ENCODE results near the gene PLG. TPM values are rescaled to one million over a fixed set of nuclear protein-coding genes. Genes with fewer than 3 reads are reported as not detected.
A peak's percentile ranks its signal among the peaks of the same experiment; 100 is the strongest.

PLG gene
- total and polyA plus RNA-seq, 2 experiments from 2014 or later: 0.29 TPM; not detected in 1

GRCh38 chr6:160789263-160790027 is 87.4 kb downstream of the PLG start:
- H3K9me2 ChIP-seq (ENCODE audit: insufficient read depth): no peaks in the 10 kb centered on the region
- no peaks in the 10 kb centered on the region for H3K36me3 ChIP-seq (ENCODE audit: low read depth)
- in situ Hi-C loops (cut with MboI): no loop called here
- no peak for DNase-seq
- H3K4me2 ChIP-seq (ENCODE audit: unreplicated experiment): no peak overlapping the region
- 70 to 80% methylated on average over 2 to 9 of the region's 9 CpGs for WGBS, 2 experiments (ENCODE audit: low coverage in 1 of 2, low lambda C conversion rate in 2 of 2, missing lambda C conversion rate in 2 of 2)
- no peaks in the 10 kb centered on the region for H3K79me2 ChIP-seq (ENCODE audit: insufficient read depth)
- no peaks in the 10 kb centered on the region for H3K9me3 ChIP-seq (ENCODE audit: low read depth)
- no peaks in the 10 kb centered on the region for H3F3A ChIP-seq (ENCODE audit: insufficient read depth)
- no peak overlapping the region for H2AFZ ChIP-seq
- H3K27me3 ChIP-seq (replicated peaks; ENCODE audit: insufficient read depth): no peaks in the 10 kb centered on the region
- H3K27ac ChIP-seq: no peak overlapping the region
- no peaks in the 10 kb centered on the region for H3K4me1 ChIP-seq (ENCODE audit: insufficient read depth)
- H4K20me1 ChIP-seq (ENCODE audit: insufficient read depth): no peaks in the 10 kb centered on the region
- no peak overlapping the region for H3K4me3 ChIP-seq
- no peak overlapping the region for H3K9ac ChIP-seq
- TF ChIP-seq EZH2phosphoT487 (IDR thresholded peaks at IDR 0.05; ENCODE audit: insufficient read depth, low read depth): no peak
- TF ChIP-seq EZH2 (IDR thresholded peaks at IDR 0.05; ENCODE audit: insufficient read depth, poor library complexity, severe bottlenecking): no peak

- H3K4me3 ChIP-seq: no peak overlapping the region
Measured at GRCh38 chr6:160790028-160790792, 88.2 kb downstream of the PLG start.

GRCh38 chr6:160791459-160791858 is 89.4 kb downstream of the PLG start:
- Histone ChIP-seq H3K4me1 (ENCODE audit: insufficient read depth) (no peaks in the 10 kb centered on the region), H3K27me3 (replicated peaks; ENCODE audit: insufficient read depth) (no peaks in the 10 kb centered on the region), H3K9ac (no peak overlapping the region), H3K4me3 (no peak overlapping the region), H3K36me3 (ENCODE audit: low read depth) (no peaks in the 10 kb centered on the region), H3K27ac (no peak overlapping the region), H4K20me1 (ENCODE audit: insufficient read depth) (no peaks in the 10 kb centered on the region), H3K9me3 (ENCODE audit: low read depth) (no peaks in the 10 kb centered on the region), H3F3A (ENCODE audit: insufficient read depth) (no peaks in the 10 kb centered on the region), H3K79me2 (ENCODE audit: insufficient read depth) (no peaks in the 10 kb centered on the region), H3K9me2 (ENCODE audit: insufficient read depth) (no peaks in the 10 kb centered on the region), H2AFZ (no peak overlapping the region), H3K4me2 (ENCODE audit: unreplicated experiment) (no peak overlapping the region)
- TF ChIP-seq EZH2phosphoT487 (IDR thresholded peaks at IDR 0.05; ENCODE audit: insufficient read depth, low read depth): no peak
- no peak for TF ChIP-seq EZH2 (IDR thresholded peaks at IDR 0.05; ENCODE audit: insufficient read depth, poor library complexity, severe bottlenecking)
- 87 to 91% methylated on average over 6 of the region's 6 CpGs for WGBS, 2 experiments (ENCODE audit: low coverage in 1 of 2, low lambda C conversion rate in 2 of 2, missing lambda C conversion rate in 2 of 2)
- no peak for DNase-seq
- in situ Hi-C loops (cut with MboI): no loop called here

More at GRCh38 chr6:160790028-160790792, 88.2 kb downstream of the PLG start:
- Histone ChIP-seq H3K27ac (no peak overlapping the region), H3K9ac (no peak overlapping the region), H3K27me3 (replicated peaks; ENCODE audit: insufficient read depth) (no peaks in the 10 kb centered on the region), H3K36me3 (ENCODE audit: low read depth) (no peaks in the 10 kb centered on the region), H3K9me3 (ENCODE audit: low read depth) (no peaks in the 10 kb centered on the region), H3F3A (ENCODE audit: insufficient read depth) (no peaks in the 10 kb centered on the region), H3K4me1 (ENCODE audit: insufficient read depth) (no peaks in the 10 kb centered on the region), H4K20me1 (ENCODE audit: insufficient read depth) (no peaks in the 10 kb centered on the region), H3K4me2 (ENCODE audit: unreplicated experiment) (peak overlapping the region; percentile 11), H3K79me2 (ENCODE audit: insufficient read depth) (no peaks in the 10 kb centered on the region), H2AFZ (peak overlapping the region; percentile 25; the same call in 1 of the 2 replicates), H3K9me2 (ENCODE audit: insufficient read depth) (no peaks in the 10 kb centered on the region)
- no peak for TF ChIP-seq EZH2 (IDR thresholded peaks at IDR 0.05; ENCODE audit: insufficient read depth, poor library complexity, severe bottlenecking)
- no peak for TF ChIP-seq EZH2phosphoT487 (IDR thresholded peaks at IDR 0.05; ENCODE audit: insufficient read depth, low read depth)
- peak; percentile 21 for DNase-seq
- in situ Hi-C loops (cut with MboI): no loop called here
- WGBS, 2 experiments (ENCODE audit: low coverage in 1 of 2, low lambda C conversion rate in 2 of 2, missing lambda C conversion rate in 2 of 2): 52 to 57% methylated on average over 5 to 7 of the region's 7 CpGs

GRCh38 chr6:160791981-160792418 is 90.0 kb downstream of the PLG start:
- no peaks in the 10 kb centered on the region for H3K9me3 ChIP-seq (ENCODE audit: low read depth)
- no peaks in the 10 kb centered on the region for H3K9me2 ChIP-seq (ENCODE audit: insufficient read depth)
- DNase-seq: peak; percentile 25
- no peak overlapping the region for H3K4me3 ChIP-seq
- H2AFZ ChIP-seq: no peak overlapping the region
- TF ChIP-seq EZH2phosphoT487 (IDR thresholded peaks at IDR 0.05; ENCODE audit: insufficient read depth, low read depth) (no peak), EZH2 (IDR thresholded peaks at IDR 0.05; ENCODE audit: insufficient read depth, poor library complexity, severe bottlenecking) (no peak)
- no peak overlapping the region for H3K27ac ChIP-seq
- no peaks in the 10 kb centered on the region for H3K4me1 ChIP-seq (ENCODE audit: insufficient read depth)
- H3K9ac ChIP-seq: no peak overlapping the region
- no peaks in the 10 kb centered on the region for H3K27me3 ChIP-seq (replicated peaks; ENCODE audit: insufficient read depth)
- in situ Hi-C loops (cut with MboI): no loop called here
- H3F3A ChIP-seq (ENCODE audit: insufficient read depth): no peaks in the 10 kb centered on the region
- H3K36me3 ChIP-seq (ENCODE audit: low read depth): no peaks in the 10 kb centered on the region
- H3K79me2 ChIP-seq (ENCODE audit: insufficient read depth): no peaks in the 10 kb centered on the region
- no peaks in the 10 kb centered on the region for H4K20me1 ChIP-seq (ENCODE audit: insufficient read depth)
- H3K4me2 ChIP-seq (ENCODE audit: unreplicated experiment): no peak overlapping the region
- WGBS, 2 experiments (ENCODE audit: low coverage in 1 of 2, low lambda C conversion rate in 2 of 2, missing lambda C conversion rate in 2 of 2): 63 to 75% methylated on average over 3 of the region's 3 CpGs

Measured in GM23248 (cell line).